ENCODE measurements around the gene GNPAT.

Gene GNPAT

GRCh38 chr1:231231511-231231910, 9.5 kb upstream of the GNPAT start:
- Histone ChIP-seq H3K27me3 (no peaks in the 10 kb centered on the region), H3K36me3 (peaks cover 80% of the 10 kb centered on the region), H3K9ac (no peak overlapping the region), H3K4me1 (peaks cover 22% of the 10 kb centered on the region), H3K9me3 (no peaks in the 10 kb centered on the region), H3K4me3 (no peak overlapping the region), H3K27ac (no peak overlapping the region), H3K4me2 (no peak overlapping the region), H4K20me1 (no peaks in the 10 kb centered on the region)
- no peak for TF ChIP-seq Cebpa-rat (IDR thresholded peaks at IDR 0.05)

GRCh38 chr1:231232870-231233734, 7.9 kb upstream of the GNPAT start:
- Histone ChIP-seq H3K36me3 (peaks cover 80% of the 10 kb centered on the region), H3K9me3 (no peaks in the 10 kb centered on the region), H3K9ac (no peak overlapping the region), H3K4me1 (peaks cover 27% of the 10 kb centered on the region), H3K27me3 (no peaks in the 10 kb centered on the region), H3K27ac (peak overlapping the region; percentile 51), H4K20me1 (no peaks in the 10 kb centered on the region), H3K4me3 (0 out of 2 replicates have a peak overlapping the region, but pooled peaks have one; percentile 2), H3K4me2 (peak overlapping the region; percentile 64)
- TF ChIP-seq Cebpa-rat (IDR thresholded peaks at IDR 0.05) = no peak

GRCh38 chr1:231233735-231234417, 7.1 kb upstream of the GNPAT start:
- Histone ChIP-seq H3K27ac (no peak overlapping the region), H3K9ac (no peak overlapping the region), H3K9me3 (no peaks in the 10 kb centered on the region), H3K27me3 (no peaks in the 10 kb centered on the region), H3K4me3 (no peak overlapping the region), H4K20me1 (no peaks in the 10 kb centered on the region), H3K4me1 (peaks cover 31% of the 10 kb centered on the region), H3K4me2 (peak overlapping the region; percentile 64), H3K36me3 (peaks cover 81% of the 10 kb centered on the region)
- no peak for TF ChIP-seq Cebpa-rat (IDR thresholded peaks at IDR 0.05)

GRCh38 chr1:231234506-231234905, 6.5 kb upstream of the GNPAT start:
- no peak overlapping the region for H3K4me2 ChIP-seq
- peaks cover 37% of the 10 kb centered on the region for H3K4me1 ChIP-seq
- no peaks in the 10 kb centered on the region for H4K20me1 ChIP-seq
- H3K27me3 ChIP-seq = no peaks in the 10 kb centered on the region
- no peak for TF ChIP-seq Cebpa-rat (IDR thresholded peaks at IDR 0.05)
- no peak overlapping the region for H3K4me3 ChIP-seq
- H3K9ac ChIP-seq = no peak overlapping the region
- H3K9me3 ChIP-seq = no peaks in the 10 kb centered on the region
- no peak overlapping the region for H3K27ac ChIP-seq
- H3K36me3 ChIP-seq = peaks cover 80% of the 10 kb centered on the region

- H3K36me3 ChIP-seq = peaks cover 70% of the 10 kb centered on the region
- H3K9me3 ChIP-seq = no peaks in the 10 kb centered on the region
- no peak overlapping the region for H3K27ac ChIP-seq
- H3K4me1 ChIP-seq = peaks cover 46% of the 10 kb centered on the region
- H3K27me3 ChIP-seq = no peaks in the 10 kb centered on the region
- H4K20me1 ChIP-seq = no peaks in the 10 kb centered on the region
- no peak for TF ChIP-seq Cebpa-rat (IDR thresholded peaks at IDR 0.05)
- no peak overlapping the region for H3K4me2 ChIP-seq
- no peak overlapping the region for H3K4me3 ChIP-seq
- no peak overlapping the region for H3K9ac ChIP-seq
Measured at GRCh38 chr1:231235526-231236207, 5.3 kb upstream of the GNPAT start.

- H3K9me3 ChIP-seq = no peaks in the 10 kb centered on the region
- H3K36me3 ChIP-seq = peaks cover 64% of the 10 kb centered on the region
- peaks cover 46% of the 10 kb centered on the region for H3K4me1 ChIP-seq
- no peak overlapping the region for H3K27ac ChIP-seq
- no peak for TF ChIP-seq Cebpa-rat (IDR thresholded peaks at IDR 0.05)
- no peak overlapping the region for H3K4me3 ChIP-seq
- no peaks in the 10 kb centered on the region for H3K27me3 ChIP-seq
- H3K9ac ChIP-seq = no peak overlapping the region
- H4K20me1 ChIP-seq = no peaks in the 10 kb centered on the region
- no peak overlapping the region for H3K4me2 ChIP-seq
Measured at GRCh38 chr1:231236208-231236591, 4.8 kb upstream of the GNPAT start.

GRCh38 chr1:231236938-231237337, 4.1 kb upstream of the GNPAT start:
- H3K9ac ChIP-seq = no peak overlapping the region
- H4K20me1 ChIP-seq = peaks cover under 1% of the 10 kb centered on the region; the same call in 1 of the 2 replicates
- H3K27ac ChIP-seq = no peak overlapping the region
- H3K27me3 ChIP-seq = no peaks in the 10 kb centered on the region
- H3K9me3 ChIP-seq = no peaks in the 10 kb centered on the region
- peaks cover 57% of the 10 kb centered on the region for H3K36me3 ChIP-seq
- TF ChIP-seq Cebpa-rat (IDR thresholded peaks at IDR 0.05) = no peak
- no peak overlapping the region for H3K4me3 ChIP-seq
- H3K4me1 ChIP-seq = peaks cover 47% of the 10 kb centered on the region
- no peak overlapping the region for H3K4me2 ChIP-seq

GRCh38 chr1:231238298-231238697, 2.7 kb upstream of the GNPAT start:
- Histone ChIP-seq H4K20me1 (peaks cover 14% of the 10 kb centered on the region; the same call in 1 of the 2 replicates), H3K4me1 (peaks cover 48% of the 10 kb centered on the region), H3K27me3 (no peaks in the 10 kb centered on the region), H3K36me3 (peaks cover 56% of the 10 kb centered on the region), H3K9me3 (no peaks in the 10 kb centered on the region), H3K9ac (no peak overlapping the region), H3K4me3 (no peak overlapping the region), H3K27ac (no peak overlapping the region), H3K4me2 (no peak overlapping the region)
- TF ChIP-seq Cebpa-rat (IDR thresholded peaks at IDR 0.05) = no peak

- peak overlapping the region; percentile 90 for H3K4me2 ChIP-seq
- TF ChIP-seq Cebpa-rat (IDR thresholded peaks at IDR 0.05) = no peak
- peak overlapping the region; percentile 86 for H3K27ac ChIP-seq
- peaks cover 58% of the 10 kb centered on the region for H3K36me3 ChIP-seq
- peaks cover 29% of the 10 kb centered on the region; the same call in 1 of the 2 replicates for H4K20me1 ChIP-seq
- H3K4me3 ChIP-seq = peak overlapping the region; percentile 83
- no peaks in the 10 kb centered on the region for H3K9me3 ChIP-seq
- H3K4me1 ChIP-seq = peaks cover 41% of the 10 kb centered on the region
- no peaks in the 10 kb centered on the region for H3K27me3 ChIP-seq
- H3K9ac ChIP-seq = peak overlapping the region; percentile 90
Measured at GRCh38 chr1:231240531-231240882, 505 bp upstream of the GNPAT start.
